22Rv1 (cell line): ENCODE data around the gene RBM24.

Experiments used
- CTCF ChIP-seq: fragments of 450-650 bp; IDR thresholded peaks from 2 replicates; pipeline ENCODE4 v1.5.1; 2017; ENCODE audit warnings: mild to moderate bottlenecking
- ZFX ChIP-seq: fragments of 450-650 bp; IDR thresholded peaks from 2 replicates; pipeline ENCODE4 v1.6.1; 2017; ENCODE audit warnings: antibody characterized with exemption, borderline replicate concordance

GRCh38 chr6:17299222-17299621 is 18.1 kb downstream of the RBM24 start:
- TF ChIP-seq CTCF (no peak), ZFX (no peak)
